ENCODE results near the gene ARL9.

DNA sequence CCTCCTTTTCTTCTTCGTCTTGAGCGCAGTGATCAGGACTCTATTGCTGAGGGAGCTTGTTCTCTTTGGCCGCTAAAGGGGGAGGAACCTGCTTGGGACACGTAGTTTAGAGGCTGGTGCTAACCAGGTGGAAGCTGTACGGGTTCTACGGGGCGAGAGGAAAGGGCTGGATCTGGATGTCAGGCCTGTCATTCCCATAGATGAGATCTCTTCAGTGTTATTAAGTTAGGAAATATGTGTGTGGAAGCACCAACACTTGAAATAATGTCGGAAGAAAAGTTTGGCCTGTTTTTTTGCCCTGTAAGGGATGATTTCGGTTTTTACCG is 37.5 kb upstream of the ARL9 start:
- no peak for TF ChIP-seq POLR2A (IDR thresholded peaks at IDR 0.05; ENCODE audit: low read length)
- no peak for TF ChIP-seq GATA1 (IDR thresholded peaks at IDR 0.05; ENCODE audit: low read depth, low read length)
